ENCODE measurements around the gene TBC1D4. TPM values are rescaled to one million over a fixed set of nuclear protein-coding genes. Genes with fewer than 3 reads are reported as not detected.

Gene TBC1D4
- total RNA-seq, 3 donors from 2014 or later = 33.3 to 52.8 (median 40.6) TPM

- Histone ChIP-seq H3K4me3 (peak overlapping the region in 1 of 3 donors; percentile 53), H3K4me1 (no peaks in the 10 kb centered on the region), H3K27ac (peak overlapping the region; percentile 80 to 85), H3K9me3 (no peaks in the 10 kb centered on the region), H3K27me3 (no peaks in the 10 kb centered on the region), H3K36me3 (no peaks in the 10 kb centered on the region)
- DNase-seq (ENCODE audit: low spot score in 2 of 2) = no peak
- no peak for TF ChIP-seq CTCF (IDR thresholded peaks at IDR 0.05)
- TF ChIP-seq POLR2AphosphoS5 (IDR thresholded peaks at IDR 0.05) = no peak
- TF ChIP-seq POLR2A (IDR thresholded peaks at IDR 0.05) = no peak
- intact Hi-C loops (cut with DNase I; ENCODE audit: low total_unique reads) = no loop called here
Observed at GRCh38 chr13:75327135-75327510, 154.8 kb downstream of the TBC1D4 start.

- peak overlapping the region; percentile 12 to 53 (median 24) for H3K4me3 ChIP-seq
- intact Hi-C loops (cut with DNase I; ENCODE audit: low total_unique reads) = no loop called here
- TF ChIP-seq POLR2AphosphoS5 (IDR thresholded peaks at IDR 0.05) = no peak
- TF ChIP-seq CTCF (IDR thresholded peaks at IDR 0.05) = no peak
- TF ChIP-seq POLR2A (IDR thresholded peaks at IDR 0.05) = no peak
- H3K27me3 ChIP-seq = no peaks in the 10 kb centered on the region
- H3K27ac ChIP-seq = peak overlapping the region; percentile 80 to 85
- no peaks in the 10 kb centered on the region for H3K36me3 ChIP-seq
- H3K9me3 ChIP-seq = no peaks in the 10 kb centered on the region
- DNase-seq (ENCODE audit: low spot score in 2 of 2) = no peak
- H3K4me1 ChIP-seq = no peaks in the 10 kb centered on the region
Observed at GRCh38 chr13:75326173-75327134, 155.5 kb downstream of the TBC1D4 start.

DNA sequence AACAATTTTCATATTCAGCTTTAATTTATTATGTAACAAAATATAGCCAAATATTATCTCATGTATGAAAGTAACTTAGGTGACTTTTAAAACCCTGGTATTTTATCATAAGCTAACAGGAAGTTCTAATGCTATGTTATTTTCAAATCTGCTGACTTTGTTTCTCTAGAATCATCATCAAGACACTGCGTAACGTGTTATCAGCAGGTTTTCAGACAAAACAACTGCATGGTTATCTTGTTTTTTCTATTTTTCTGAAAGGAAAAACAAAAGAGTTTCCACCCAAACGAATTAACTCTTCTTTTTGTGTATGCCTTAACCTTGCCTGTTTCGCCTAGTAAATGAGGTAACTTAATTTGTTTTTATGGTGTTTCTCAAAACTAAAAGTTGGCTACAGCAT lies 156.3 kb downstream of the TBC1D4 start:
- Histone ChIP-seq H3K4me3 (peak overlapping the region in 2 of 3 donors; percentile 24 to 53), H3K27ac (peak overlapping the region; percentile 80 to 85), H3K4me1 (no peaks in the 10 kb centered on the region), H3K27me3 (no peaks in the 10 kb centered on the region), H3K36me3 (no peaks in the 10 kb centered on the region), H3K9me3 (no peaks in the 10 kb centered on the region)
- no peak for DNase-seq (ENCODE audit: low spot score in 2 of 2)
- TF ChIP-seq POLR2AphosphoS5 (IDR thresholded peaks at IDR 0.05) (no peak), CTCF (IDR thresholded peaks at IDR 0.05) (no peak), POLR2A (IDR thresholded peaks at IDR 0.05) (no peak)
- intact Hi-C loops (cut with DNase I; ENCODE audit: low total_unique reads) = no loop called here

GRCh38 chr13:75324413-75324940 lies 157.5 kb downstream of the TBC1D4 start:
- intact Hi-C loops (cut with DNase I; ENCODE audit: low total_unique reads) = no loop called here

More at GRCh38 chr13:75324413-75324940, 157.5 kb downstream of the TBC1D4 start:
- H3K4me1 ChIP-seq = no peaks in the 10 kb centered on the region
- peak overlapping the region in 1 of 2 donors; percentile 20 for H3K27ac ChIP-seq
- TF ChIP-seq POLR2AphosphoS5 (IDR thresholded peaks at IDR 0.05) = no peak
- TF ChIP-seq POLR2A (IDR thresholded peaks at IDR 0.05) = no peak
- TF ChIP-seq CTCF (IDR thresholded peaks at IDR 0.05) = no peak
- H3K4me3 ChIP-seq = no peak overlapping the region
- no peaks in the 10 kb centered on the region for H3K36me3 ChIP-seq
- DNase-seq (ENCODE audit: low spot score in 2 of 2) = no peak
- H3K27me3 ChIP-seq = no peaks in the 10 kb centered on the region
- no peaks in the 10 kb centered on the region for H3K9me3 ChIP-seq
